Neural cell (in vitro differentiated cells): ENCODE results near the gene MTMR12.

Source experiments
- EP300 ChIP-seq: fragments of 450-650 bp; conservative IDR thresholded peaks from 2 replicates; pipeline ENCODE4 v1.6.1; 2014; ENCODE audit warnings: antibody characterized with exemption, mild to moderate bottlenecking, moderate library complexity; ENCODE audit not compliant: poor library complexity, severe bottlenecking
- EZH2 ChIP-seq: fragments of 200-600, 300-800 bp; shearing (Covaris generic), sonication (generic); IDR thresholded peaks from 2 replicates; pipeline ENCODE4 v1.6.1; 2014; ENCODE audit warnings: antibody characterized with exemption, low read length, borderline replicate concordance, mild to moderate bottlenecking; ENCODE audit not compliant: insufficient read depth, poor library complexity, severe bottlenecking
- POLR2AphosphoS5 ChIP-seq: IDR thresholded peaks from 2 replicates; pipeline ENCODE4 v1.6.1; 2012
- RAD21 ChIP-seq: fragments of 450-650 bp; conservative IDR thresholded peaks from 2 replicates; pipeline ENCODE4 v1.6.1; 2014; ENCODE audit warnings: antibody characterized with exemption, mild to moderate bottlenecking, moderate library complexity
- SMC3 ChIP-seq: fragments of 450-650 bp; conservative IDR thresholded peaks from 2 replicates; pipeline ENCODE4 v1.6.1; 2014; ENCODE audit warnings: antibody characterized with exemption, mild to moderate bottlenecking, moderate library complexity; ENCODE audit not compliant: poor library complexity
- TF ChIP-seq, protein P1 (sequence below): fragments of 450-650 bp; IDR thresholded peaks from 2 replicates; pipeline ENCODE4 v1.5.1; 2014; ENCODE audit warnings: antibody characterized with exemption, mild to moderate bottlenecking, moderate library complexity; ENCODE audit not compliant: poor library complexity, severe bottlenecking
- TF ChIP-seq, protein P2 (sequence below): IDR thresholded peaks from 2 replicates; pipeline ENCODE4 v1.6.1; 2012; ENCODE audit warnings: borderline replicate concordance

DNA sequence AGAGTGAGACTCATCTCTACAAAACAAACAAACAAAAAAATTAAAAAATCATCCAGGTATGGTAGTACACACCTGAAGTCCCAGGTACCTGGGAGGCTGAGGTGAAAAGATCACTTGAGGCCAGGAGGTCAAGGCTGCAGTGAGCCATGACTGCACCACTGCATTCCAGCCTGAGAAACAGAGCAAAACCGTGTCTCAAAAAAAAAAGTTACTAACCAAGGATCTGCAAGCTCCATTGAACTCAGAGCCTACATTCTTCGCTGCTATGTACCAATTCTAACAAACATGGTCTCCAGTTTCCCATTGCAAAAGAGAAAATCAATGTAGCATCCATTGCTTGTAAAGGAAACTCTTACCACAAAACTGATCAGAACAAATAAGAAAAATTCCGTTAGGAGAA, 33.5 kb downstream of the MTMR12 start:
- TF ChIP-seq EZH2: no peak
- TF ChIP-seq, protein P1, sequence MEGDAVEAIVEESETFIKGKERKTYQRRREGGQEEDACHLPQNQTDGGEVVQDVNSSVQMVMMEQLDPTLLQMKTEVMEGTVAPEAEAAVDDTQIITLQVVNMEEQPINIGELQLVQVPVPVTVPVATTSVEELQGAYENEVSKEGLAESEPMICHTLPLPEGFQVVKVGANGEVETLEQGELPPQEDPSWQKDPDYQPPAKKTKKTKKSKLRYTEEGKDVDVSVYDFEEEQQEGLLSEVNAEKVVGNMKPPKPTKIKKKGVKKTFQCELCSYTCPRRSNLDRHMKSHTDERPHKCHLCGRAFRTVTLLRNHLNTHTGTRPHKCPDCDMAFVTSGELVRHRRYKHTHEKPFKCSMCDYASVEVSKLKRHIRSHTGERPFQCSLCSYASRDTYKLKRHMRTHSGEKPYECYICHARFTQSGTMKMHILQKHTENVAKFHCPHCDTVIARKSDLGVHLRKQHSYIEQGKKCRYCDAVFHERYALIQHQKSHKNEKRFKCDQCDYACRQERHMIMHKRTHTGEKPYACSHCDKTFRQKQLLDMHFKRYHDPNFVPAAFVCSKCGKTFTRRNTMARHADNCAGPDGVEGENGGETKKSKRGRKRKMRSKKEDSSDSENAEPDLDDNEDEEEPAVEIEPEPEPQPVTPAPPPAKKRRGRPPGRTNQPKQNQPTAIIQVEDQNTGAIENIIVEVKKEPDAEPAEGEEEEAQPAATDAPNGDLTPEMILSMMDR: no peak
- no peak for TF ChIP-seq SMC3
- TF ChIP-seq POLR2AphosphoS5: no peak
- TF ChIP-seq EP300: no peak
- TF ChIP-seq, protein P2, sequence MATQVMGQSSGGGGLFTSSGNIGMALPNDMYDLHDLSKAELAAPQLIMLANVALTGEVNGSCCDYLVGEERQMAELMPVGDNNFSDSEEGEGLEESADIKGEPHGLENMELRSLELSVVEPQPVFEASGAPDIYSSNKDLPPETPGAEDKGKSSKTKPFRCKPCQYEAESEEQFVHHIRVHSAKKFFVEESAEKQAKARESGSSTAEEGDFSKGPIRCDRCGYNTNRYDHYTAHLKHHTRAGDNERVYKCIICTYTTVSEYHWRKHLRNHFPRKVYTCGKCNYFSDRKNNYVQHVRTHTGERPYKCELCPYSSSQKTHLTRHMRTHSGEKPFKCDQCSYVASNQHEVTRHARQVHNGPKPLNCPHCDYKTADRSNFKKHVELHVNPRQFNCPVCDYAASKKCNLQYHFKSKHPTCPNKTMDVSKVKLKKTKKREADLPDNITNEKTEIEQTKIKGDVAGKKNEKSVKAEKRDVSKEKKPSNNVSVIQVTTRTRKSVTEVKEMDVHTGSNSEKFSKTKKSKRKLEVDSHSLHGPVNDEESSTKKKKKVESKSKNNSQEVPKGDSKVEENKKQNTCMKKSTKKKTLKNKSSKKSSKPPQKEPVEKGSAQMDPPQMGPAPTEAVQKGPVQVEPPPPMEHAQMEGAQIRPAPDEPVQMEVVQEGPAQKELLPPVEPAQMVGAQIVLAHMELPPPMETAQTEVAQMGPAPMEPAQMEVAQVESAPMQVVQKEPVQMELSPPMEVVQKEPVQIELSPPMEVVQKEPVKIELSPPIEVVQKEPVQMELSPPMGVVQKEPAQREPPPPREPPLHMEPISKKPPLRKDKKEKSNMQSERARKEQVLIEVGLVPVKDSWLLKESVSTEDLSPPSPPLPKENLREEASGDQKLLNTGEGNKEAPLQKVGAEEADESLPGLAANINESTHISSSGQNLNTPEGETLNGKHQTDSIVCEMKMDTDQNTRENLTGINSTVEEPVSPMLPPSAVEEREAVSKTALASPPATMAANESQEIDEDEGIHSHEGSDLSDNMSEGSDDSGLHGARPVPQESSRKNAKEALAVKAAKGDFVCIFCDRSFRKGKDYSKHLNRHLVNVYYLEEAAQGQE: no peak
- TF ChIP-seq RAD21: no peak
